ENCODE data around the gene RXRA. TPM values are rescaled to one million over a fixed set of nuclear protein-coding genes. Genes with fewer than 3 reads are reported as not detected.

The RXRA gene
- total and polyA plus RNA-seq, 2 donors (not counting 1 experiment from before 2014, with no cell fraction given) = 2.6 to 6.8 TPM

DNA sequence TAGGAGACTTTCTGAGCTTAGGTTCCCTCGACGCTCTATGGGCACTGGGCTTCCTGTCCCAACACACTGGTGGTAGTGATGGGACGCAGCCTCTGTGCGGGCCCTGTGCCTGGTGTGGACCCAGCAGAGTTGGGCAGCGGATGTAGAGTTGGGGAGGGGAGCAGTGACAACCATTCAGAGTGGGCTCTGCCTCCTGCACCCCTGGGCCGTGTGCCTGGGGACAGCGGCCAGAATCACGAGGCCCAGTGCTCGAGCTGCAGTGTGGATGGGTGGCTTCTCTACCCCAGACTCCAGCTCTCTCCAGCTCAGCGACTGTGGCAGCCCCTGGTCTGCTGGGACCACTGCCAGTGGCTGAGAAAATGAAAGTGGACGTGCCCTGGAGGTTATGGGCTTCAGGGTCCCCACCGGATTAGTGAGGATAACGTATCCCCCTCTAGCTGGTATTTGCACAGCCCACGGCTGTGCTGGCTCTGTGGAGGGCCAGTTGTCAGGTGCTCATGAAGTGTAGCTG, 18.6 kb downstream of the RXRA start:
- WGBS (ENCODE audit: insufficient coverage) = 84% methylated on average over 14 of the region's 14 CpGs
- no peaks in the 10 kb centered on the region for H3K9me3 ChIP-seq (ENCODE audit: control extremely low read depth in 1 of 3, control insufficient read depth in 2 of 3, insufficient read depth in 1 of 3, low read length in 2 of 3)
- DNase-seq = no peak
- peaks cover 28% of the 10 kb centered on the region for H3K79me2 ChIP-seq (ENCODE audit: control insufficient read depth, insufficient read depth, low read length)
- TF ChIP-seq EZH2 (IDR thresholded peaks at IDR 0.05; ENCODE audit: borderline replicate concordance, insufficient read depth, low read depth, low read length, poor library complexity, severe bottlenecking) = no peak
- TF ChIP-seq, protein P1, sequence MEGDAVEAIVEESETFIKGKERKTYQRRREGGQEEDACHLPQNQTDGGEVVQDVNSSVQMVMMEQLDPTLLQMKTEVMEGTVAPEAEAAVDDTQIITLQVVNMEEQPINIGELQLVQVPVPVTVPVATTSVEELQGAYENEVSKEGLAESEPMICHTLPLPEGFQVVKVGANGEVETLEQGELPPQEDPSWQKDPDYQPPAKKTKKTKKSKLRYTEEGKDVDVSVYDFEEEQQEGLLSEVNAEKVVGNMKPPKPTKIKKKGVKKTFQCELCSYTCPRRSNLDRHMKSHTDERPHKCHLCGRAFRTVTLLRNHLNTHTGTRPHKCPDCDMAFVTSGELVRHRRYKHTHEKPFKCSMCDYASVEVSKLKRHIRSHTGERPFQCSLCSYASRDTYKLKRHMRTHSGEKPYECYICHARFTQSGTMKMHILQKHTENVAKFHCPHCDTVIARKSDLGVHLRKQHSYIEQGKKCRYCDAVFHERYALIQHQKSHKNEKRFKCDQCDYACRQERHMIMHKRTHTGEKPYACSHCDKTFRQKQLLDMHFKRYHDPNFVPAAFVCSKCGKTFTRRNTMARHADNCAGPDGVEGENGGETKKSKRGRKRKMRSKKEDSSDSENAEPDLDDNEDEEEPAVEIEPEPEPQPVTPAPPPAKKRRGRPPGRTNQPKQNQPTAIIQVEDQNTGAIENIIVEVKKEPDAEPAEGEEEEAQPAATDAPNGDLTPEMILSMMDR (IDR thresholded peaks at IDR 0.05) = no peak
- no peak overlapping the region for H3K27ac Mint-ChIP-seq
- no peak overlapping the region for H3K9ac ChIP-seq (ENCODE audit: low read length)
- H3K4me3 ChIP-seq (ENCODE audit: control extremely low read depth in 1 of 5, extremely low read depth in 1 of 5, insufficient read depth in 1 of 5, low read depth in 2 of 5, low read length in 4 of 5) = no peak overlapping the region
- no peak overlapping the region for H3K27ac ChIP-seq (ENCODE audit: low read length in 2 of 2)
- CTCF ChIA-PET = no interaction called here
- ATAC-seq (ENCODE audit: low read depth) = no peak
- no peaks in the 10 kb centered on the region for H3K27me3 ChIP-seq (replicated peaks in 1 of 4; ENCODE audit: control extremely low read depth in 1 of 4, control insufficient read depth in 3 of 4, insufficient read depth in 4 of 4, low read length in 3 of 4)
- no peak overlapping the region for H3K4me3 Mint-ChIP-seq
- no peaks in the 10 kb centered on the region for H3K27me3 Mint-ChIP-seq
- peaks cover 35% of the 10 kb centered on the region for H3K4me1 Mint-ChIP-seq
- peaks cover 8 to 36% of the 10 kb centered on the region in 2 donors for H3K4me1 ChIP-seq (ENCODE audit: control insufficient read depth in 2 of 2, insufficient read depth in 2 of 2, low read length in 2 of 2)
- POLR2A ChIA-PET = no interaction called here
- H3K9me3 Mint-ChIP-seq (ENCODE audit: insufficient read depth) = no peaks in the 10 kb centered on the region
- peaks cover 7% of the 10 kb centered on the region for H4K20me1 ChIP-seq (ENCODE audit: control insufficient read depth, insufficient read depth, low read length, poor library complexity, severe bottlenecking)
- H3K4me2 ChIP-seq (replicated peaks; ENCODE audit: low read depth, low read length, poor library complexity, severe bottlenecking) = no peak overlapping the region
- H2AFZ ChIP-seq (ENCODE audit: insufficient read depth, low read depth, low read length, poor library complexity, severe bottlenecking) = no peak overlapping the region
- H3K36me3 ChIP-seq (replicated peaks in 1 of 2; ENCODE audit: control extremely low read depth in 1 of 2, control insufficient read depth in 1 of 2, extremely low read depth in 1 of 2, insufficient read depth in 2 of 2, low read length in 1 of 2) = no peaks in the 10 kb centered on the region
- intact Hi-C loops (cut with micrococcal nuclease) = no loop called here

DNA sequence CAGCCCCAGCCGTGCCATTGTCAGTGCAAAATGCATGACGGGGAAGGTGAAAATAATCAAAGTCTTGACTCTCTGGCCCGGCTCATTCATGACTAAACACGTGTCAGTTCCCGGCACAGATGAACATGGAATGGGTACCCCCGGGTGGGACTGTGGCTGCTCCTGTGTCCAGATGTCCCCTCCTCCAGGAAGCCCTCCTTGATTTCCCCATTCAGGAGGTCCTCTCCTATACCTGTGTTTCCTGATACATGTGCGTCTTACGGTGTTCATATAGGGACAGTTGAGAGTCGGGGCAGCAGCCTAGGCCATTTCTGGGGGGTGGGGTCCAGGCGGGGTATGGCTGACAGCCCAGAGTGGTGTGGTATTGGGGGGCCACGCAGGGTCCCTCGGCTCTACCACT, 19.5 kb downstream of the RXRA start:
- Mint-ChIP-seq H3K4me1 (peaks cover 31% of the 10 kb centered on the region), H3K9me3 (ENCODE audit: insufficient read depth) (no peaks in the 10 kb centered on the region), H3K27me3 (no peaks in the 10 kb centered on the region), H3K27ac (no peak overlapping the region), H3K4me3 (no peak overlapping the region)
- no peaks in the 10 kb centered on the region for H3K27me3 ChIP-seq (replicated peaks in 1 of 4; ENCODE audit: control extremely low read depth in 1 of 4, control insufficient read depth in 3 of 4, insufficient read depth in 4 of 4, low read length in 3 of 4)
- intact Hi-C loops (cut with micrococcal nuclease) = no loop called here
- no peak overlapping the region for H3K4me2 ChIP-seq (replicated peaks; ENCODE audit: low read depth, low read length, poor library complexity, severe bottlenecking)
- TF ChIP-seq, protein P1 (IDR thresholded peaks at IDR 0.05) = no peak
- TF ChIP-seq EZH2 (IDR thresholded peaks at IDR 0.05; ENCODE audit: borderline replicate concordance, insufficient read depth, low read depth, low read length, poor library complexity, severe bottlenecking) = no peak
- H3K4me3 ChIP-seq (ENCODE audit: control extremely low read depth in 1 of 5, extremely low read depth in 1 of 5, insufficient read depth in 1 of 5, low read depth in 2 of 5, low read length in 4 of 5) = no peak overlapping the region
- CTCF ChIA-PET = no interaction called here
- no peak overlapping the region for H3K9ac ChIP-seq (ENCODE audit: low read length)
- no peak for DNase-seq
- ATAC-seq (ENCODE audit: low read depth) = no peak
- H3K27ac ChIP-seq (ENCODE audit: low read length in 2 of 2) = no peak overlapping the region
- H3K4me1 ChIP-seq (ENCODE audit: control insufficient read depth in 2 of 2, insufficient read depth in 2 of 2, low read length in 2 of 2) = peaks cover 8 to 31% of the 10 kb centered on the region in 2 donors
- no peaks in the 10 kb centered on the region for H3K9me3 ChIP-seq (ENCODE audit: control extremely low read depth in 1 of 3, control insufficient read depth in 2 of 3, insufficient read depth in 1 of 3, low read length in 2 of 3)
- H3K36me3 ChIP-seq (replicated peaks in 1 of 2; ENCODE audit: control extremely low read depth in 1 of 2, control insufficient read depth in 1 of 2, extremely low read depth in 1 of 2, insufficient read depth in 2 of 2, low read length in 1 of 2) = no peaks in the 10 kb centered on the region
- no peak overlapping the region for H2AFZ ChIP-seq (ENCODE audit: insufficient read depth, low read depth, low read length, poor library complexity, severe bottlenecking)
- H4K20me1 ChIP-seq (ENCODE audit: control insufficient read depth, insufficient read depth, low read length, poor library complexity, severe bottlenecking) = peaks cover 7% of the 10 kb centered on the region
- POLR2A ChIA-PET = no interaction called here
- peaks cover 28% of the 10 kb centered on the region for H3K79me2 ChIP-seq (ENCODE audit: control insufficient read depth, insufficient read depth, low read length)
- WGBS (ENCODE audit: insufficient coverage) = 88% methylated on average over 11 of the region's 12 CpGs
